ENCODE data around the gene CYLC1.

CYLC1 gene, protein sequence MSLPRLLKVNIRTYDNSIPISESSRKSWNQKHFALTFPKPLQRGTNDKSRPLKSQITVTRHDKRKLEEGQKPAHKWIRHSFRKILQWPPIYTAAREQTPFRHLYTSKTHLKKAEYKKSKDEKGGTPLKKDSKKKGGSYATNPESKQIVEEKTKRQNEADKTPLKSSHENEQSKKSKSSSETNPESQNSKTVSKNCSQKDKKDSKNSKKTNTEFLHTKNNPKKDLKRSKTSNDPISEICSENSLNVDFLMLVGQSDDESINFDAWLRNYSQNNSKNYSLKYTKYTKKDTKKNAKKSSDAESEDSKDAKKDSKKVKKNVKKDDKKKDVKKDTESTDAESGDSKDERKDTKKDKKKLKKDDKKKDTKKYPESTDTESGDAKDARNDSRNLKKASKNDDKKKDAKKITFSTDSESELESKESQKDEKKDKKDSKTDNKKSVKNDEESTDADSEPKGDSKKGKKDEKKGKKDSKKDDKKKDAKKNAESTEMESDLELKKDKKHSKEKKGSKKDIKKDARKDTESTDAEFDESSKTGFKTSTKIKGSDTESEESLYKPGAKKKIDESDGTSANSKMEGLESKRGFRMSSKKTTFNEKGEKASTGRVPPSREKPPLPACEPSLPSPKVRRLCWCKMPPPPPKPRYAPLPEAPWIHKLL

DNA sequence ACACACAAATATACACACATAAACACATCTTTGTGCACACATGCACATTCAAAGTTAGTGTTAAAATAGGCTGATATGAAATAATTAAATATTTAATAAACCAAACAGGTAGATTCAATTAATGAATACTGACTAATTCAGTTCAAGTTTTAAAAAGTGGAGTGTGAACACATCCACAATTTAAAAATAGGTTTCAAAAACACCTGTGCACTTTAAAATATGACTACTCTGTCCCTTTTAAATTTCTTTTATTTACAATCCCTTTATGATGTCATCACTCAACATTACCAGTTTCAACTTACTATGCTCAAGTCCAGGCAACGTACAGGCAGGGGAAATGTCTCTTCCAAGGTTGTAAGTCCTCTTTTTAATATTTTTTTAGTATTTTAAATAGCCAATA, at the start of gene CYLC1:
Gene CYLC1, plus strand, starts transcription at position 301 of the 400 bp plus-strand sequence. Its CDS starts 37 bp downstream, at position 338.
- no peak for DNase-seq

DNA sequence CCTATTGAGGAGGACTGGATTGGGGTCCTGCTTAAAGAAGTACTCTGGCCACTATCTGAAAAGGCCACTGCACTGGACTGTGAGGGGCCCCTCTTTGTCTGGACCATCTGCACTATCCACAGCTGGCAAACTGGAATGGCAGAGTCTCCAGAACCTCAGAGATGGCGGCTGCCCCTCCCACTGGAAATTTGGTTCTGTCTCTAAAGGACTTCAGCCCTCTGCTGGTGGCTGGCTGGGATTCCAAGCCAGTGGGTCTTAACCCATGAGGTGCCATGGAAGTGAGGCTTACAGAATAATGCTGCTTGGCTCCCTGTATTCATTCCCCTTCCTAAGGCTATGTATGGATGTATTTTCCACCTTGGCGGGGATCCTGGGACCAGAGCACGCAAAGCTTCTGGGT, 41.6 kb upstream of the CYLC1 start:
- no peak for DNase-seq

DNA sequence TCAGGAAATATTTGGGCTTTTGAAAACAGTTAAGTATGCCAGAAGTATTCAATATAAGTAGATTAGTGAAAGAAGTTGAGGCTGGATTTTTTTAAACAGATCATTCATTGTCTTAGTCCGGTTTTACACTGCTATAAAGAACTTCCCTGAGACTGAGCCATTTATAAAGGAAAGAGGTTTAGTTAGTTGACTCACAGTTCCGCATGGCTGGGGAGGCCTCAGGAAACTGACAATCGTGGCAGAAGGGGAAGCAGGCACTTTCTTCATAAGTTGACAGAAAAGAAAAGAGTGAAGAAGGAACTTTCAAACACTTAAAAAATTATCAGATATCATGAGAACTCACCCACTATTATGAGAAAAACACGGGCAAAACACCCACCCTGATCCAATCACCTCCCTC, 31.1 kb upstream of the CYLC1 start:
- no peak for DNase-seq

DNA sequence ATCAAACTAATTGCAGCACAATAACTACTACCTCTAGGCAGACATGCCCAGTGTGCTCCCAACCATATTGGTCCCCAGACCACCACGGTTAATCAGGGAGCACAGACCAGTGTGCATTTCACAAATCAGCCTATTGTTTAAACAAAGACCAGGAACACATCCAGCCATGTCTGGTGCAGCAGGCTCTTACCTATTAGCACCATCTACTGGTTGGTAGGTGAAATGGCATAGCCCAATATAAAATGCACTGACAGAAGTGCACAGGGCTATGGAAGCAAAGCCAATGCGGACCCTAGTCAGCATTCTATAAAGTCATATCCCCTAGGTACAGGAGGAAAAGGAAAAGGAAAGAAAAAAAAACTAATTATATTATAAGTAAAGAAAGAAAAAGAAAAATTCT, 15.5 kb upstream of the CYLC1 start:
- DNase-seq, result no peak

DNA sequence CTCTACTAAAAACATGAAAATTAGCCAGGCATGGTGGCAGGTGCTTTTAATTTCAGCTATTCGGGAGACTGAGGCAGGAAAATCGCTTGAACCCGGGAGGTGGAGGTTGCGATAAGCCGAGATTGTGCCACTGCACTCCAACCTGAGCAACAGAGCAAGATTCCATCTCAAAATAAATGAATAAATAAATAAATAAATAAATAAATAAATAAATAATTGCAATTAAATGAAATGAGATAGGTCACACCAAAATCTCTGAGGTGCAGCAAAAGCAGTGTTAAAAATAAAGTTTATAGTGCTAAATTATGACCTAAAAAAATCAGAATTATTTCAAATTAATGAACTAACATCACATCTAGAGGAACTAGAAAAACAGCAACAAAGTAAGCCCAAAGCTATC, 13.6 kb upstream of the CYLC1 start:
- no peak for DNase-seq

DNA sequence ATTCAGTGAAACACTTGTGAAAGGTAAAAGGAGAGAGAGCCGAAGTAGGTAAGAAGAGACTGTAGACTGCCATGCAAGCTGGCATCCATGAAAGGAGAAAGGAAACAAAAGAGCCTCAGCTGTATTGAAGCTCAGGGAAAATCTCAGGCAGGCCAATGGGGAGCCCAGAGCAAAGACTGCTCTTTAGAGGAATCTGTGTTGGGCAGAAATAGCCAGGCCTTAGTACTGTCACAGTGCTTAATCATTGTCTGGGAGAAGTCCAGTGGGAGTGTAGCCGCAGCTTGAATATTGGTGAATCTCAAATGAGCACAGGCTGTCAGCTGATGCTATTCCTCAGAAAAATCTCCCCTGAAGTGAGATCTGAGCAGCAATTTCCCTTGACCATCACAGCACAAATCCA, 27.6 kb downstream of the CYLC1 start:
- DNase-seq, result no peak

DNA sequence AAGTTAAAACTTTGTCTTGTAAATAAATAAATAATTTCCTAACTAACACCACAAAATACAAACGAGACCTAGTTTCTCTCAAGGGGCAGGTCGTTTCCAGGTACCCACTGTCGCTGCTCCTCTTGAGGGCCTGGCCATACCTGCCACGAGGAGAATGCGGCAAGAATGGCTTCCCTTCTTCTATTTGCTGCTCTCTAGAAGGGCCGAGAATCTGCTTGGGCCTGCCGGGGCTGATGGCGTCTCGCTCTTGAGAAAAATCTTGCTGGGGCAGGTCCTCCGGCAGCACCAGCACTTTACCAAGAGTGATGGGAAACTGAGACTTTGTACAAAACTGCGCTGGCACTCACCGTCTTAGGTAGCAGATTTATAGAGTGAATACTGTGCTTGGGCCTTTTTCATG, 31.5 kb downstream of the CYLC1 start:
- DNase-seq, result no peak

DNA sequence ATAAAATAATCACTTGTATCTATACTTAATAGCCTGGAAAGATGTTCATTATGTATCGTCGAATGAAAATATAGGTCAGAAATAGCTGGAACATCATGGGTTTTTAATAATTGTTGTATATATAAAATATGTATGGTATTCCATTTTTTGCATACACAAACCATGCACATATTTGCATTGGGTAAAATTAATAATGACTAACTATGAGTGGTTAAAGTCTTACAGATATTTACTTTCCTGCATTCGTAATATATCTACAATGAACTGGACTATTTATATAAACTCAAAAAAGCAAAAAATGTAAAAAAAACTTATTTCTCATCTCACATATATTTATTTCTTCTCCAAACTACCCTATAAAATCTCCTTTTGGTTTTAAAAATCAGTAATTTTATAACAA, 46.0 kb downstream of the CYLC1 start:
- DNase-seq, result no peak

DNA sequence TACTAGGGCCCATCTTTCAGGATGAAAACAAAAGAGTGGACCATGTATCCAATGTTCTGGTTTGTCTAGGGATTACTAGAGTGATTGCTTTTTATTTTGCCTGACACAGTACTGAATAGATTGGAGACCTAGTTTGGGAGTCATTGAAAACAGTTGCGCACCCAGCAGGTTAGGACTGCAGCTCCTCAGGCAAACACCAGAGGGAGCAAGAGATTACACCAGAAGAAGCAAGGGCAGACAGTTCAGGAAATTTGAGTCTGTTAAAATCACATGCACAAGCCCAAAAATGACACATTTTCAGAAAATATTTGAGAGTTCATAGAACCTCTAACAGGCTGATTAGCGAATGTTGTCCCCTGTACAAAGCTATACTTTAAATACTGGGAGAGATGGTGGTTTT, 55.6 kb downstream of the CYLC1 start:
- DNase-seq, result no peak

DNA sequence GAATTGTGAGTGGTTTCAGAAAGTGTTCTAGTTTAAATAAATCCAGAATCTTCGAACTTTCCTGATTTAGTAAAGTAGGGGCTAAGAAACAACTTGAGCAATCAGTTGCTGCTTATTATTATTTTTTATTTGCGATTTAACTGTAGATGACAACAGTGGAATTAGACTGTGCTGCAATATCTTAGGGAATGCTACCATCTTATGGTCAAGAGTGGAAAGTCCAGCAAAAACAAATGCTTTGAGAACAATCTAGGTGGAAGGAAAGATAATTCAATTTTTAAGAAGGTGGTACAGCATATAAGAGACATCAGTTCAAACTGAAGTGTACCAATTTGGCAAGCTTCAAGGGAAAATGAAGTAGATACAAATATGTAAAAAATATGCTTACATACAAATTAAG, 73.3 kb downstream of the CYLC1 start:
- DNase-seq, result no peak
